ENCODE data around the gene HTT.

- TF ChIP-seq CTCF (IDR thresholded peaks at IDR 0.05; ENCODE audit: low read depth, low read length, missing input control), result no peak
- TF ChIP-seq REST (IDR thresholded peaks at IDR 0.05), result no peak
- no peak for TF ChIP-seq SP1 (IDR thresholded peaks at IDR 0.05)
These were observed 103.9 kb downstream of the HTT start for GRCh38 chr4:3178351-3178750.
